Liver (tissue), 9 donors: Measurements from ENCODE around the gene CDC42BPG. TPM values are rescaled to one million over a fixed set of nuclear protein-coding genes. Genes with fewer than 3 reads are reported as not detected.

ENCODE experiments used
- DNase-seq: peaks from one replicate; pipeline ENCODE4 v3.0.0-alpha.2; 2017; ENCODE audit warnings: low spot score
- H3K27ac ChIP-seq, 2 donors: one replicate each; pipeline ENCODE4 v1.7.0; 2013; ENCODE audit warnings: inconsistent platforms in 2 of 2, low read length in 2 of 2, control low read depth in 1 of 2, low read depth in 1 of 2, mild to moderate bottlenecking in 1 of 2
- H3K27me3 ChIP-seq, 4 donors: one replicate each; pipeline versions ENCODE4 v1.6.1 to v1.7.0; 2013; ENCODE audit warnings: low read length in 3 of 4, inconsistent platforms in 1 of 4, mild to moderate bottlenecking in 1 of 4, moderate library complexity in 1 of 4; ENCODE audit not compliant: control insufficient read depth in 4 of 4, insufficient read depth in 4 of 4
- H3K36me3 ChIP-seq, 4 donors: one replicate each; pipeline versions ENCODE4 v1.6.1 to v1.7.0; 2013; ENCODE audit warnings: low read length in 3 of 4, mild to moderate bottlenecking in 3 of 4, low read depth in 1 of 4, moderate library complexity in 1 of 4; ENCODE audit not compliant: control insufficient read depth in 4 of 4, insufficient read depth in 3 of 4
- H3K4me1 ChIP-seq, 4 donors: one replicate each; pipeline versions ENCODE4 v1.6.1 to v1.7.0; 2013; ENCODE audit warnings: low read length in 3 of 4, mild to moderate bottlenecking in 3 of 4, moderate library complexity in 1 of 4; ENCODE audit not compliant: control insufficient read depth in 4 of 4, insufficient read depth in 4 of 4
- H3K4me3 ChIP-seq, 3 donors: one replicate each; pipeline versions ENCODE4 v1.6.1 to v1.7.0; 2013; ENCODE audit warnings: low read length in 3 of 3, control low read depth in 1 of 3, low read depth in 1 of 3, mild to moderate bottlenecking in 1 of 3
- H3K9ac ChIP-seq, 2 donors: one replicate each; pipeline ENCODE4 v1.7.0; 2013; ENCODE audit warnings: low read length in 2 of 2, mild to moderate bottlenecking in 2 of 2, moderate library complexity in 2 of 2, control low read depth in 1 of 2, low read depth in 1 of 2
- H3K9me3 ChIP-seq, 4 donors: one replicate each; pipeline versions ENCODE4 v1.6.1 to v1.7.0; 2013; ENCODE audit warnings: low read length in 3 of 4; ENCODE audit not compliant: control insufficient read depth in 4 of 4
- FOXA1 ChIP-seq: IDR thresholded peaks from 2 replicates; pipeline ENCODE4 v1.6.1; 2016; ENCODE audit warnings: antibody characterized with exemption
- HNF4A ChIP-seq, 2 donors: conservative IDR thresholded peaks; 2 replicates each; pipeline ENCODE4 v1.6.1; 2016; ENCODE audit warnings: antibody characterized with exemption in 2 of 2, mild to moderate bottlenecking in 2 of 2
- JUND ChIP-seq, 2 donors: IDR thresholded peaks; 2 replicates each; pipeline ENCODE4 v1.6.1; 2016; ENCODE audit warnings: antibody characterized with exemption in 2 of 2
- REST ChIP-seq: IDR thresholded peaks from 2 replicates; pipeline ENCODE4 v1.6.1; 2016; ENCODE audit warnings: antibody characterized with exemption, mild to moderate bottlenecking
- RXRA ChIP-seq, 2 donors: IDR thresholded peaks; 2 replicates each; pipeline ENCODE4 v1.6.1; 2017 to 2018; ENCODE audit warnings: antibody characterized with exemption in 2 of 2, mild to moderate bottlenecking in 1 of 2
- TAF1 ChIP-seq: conservative IDR thresholded peaks from 2 replicates; pipeline ENCODE4 v1.6.1; 2016; ENCODE audit warnings: antibody characterized with exemption, mild to moderate bottlenecking
- WGBS: extraction: QIAGEN DNeasy Blood & Tissue Kit; methylation state at CpG from one replicate; pipeline ENCODE4 v1.1.7; 2013; 5-methylcytosine and 5-hydroxymethylcytosine counted together
- polyA plus RNA-seq, 2 donors: library from polyadenylated mRNA; stranded (reverse) in 1 of 2; unstranded in 1 of 2; fragments of 200-250 nt in 1 of 2; fragments of >200 nt in 1 of 2; fragmentation: Nextera tagmentation in 1 of 2; extraction: Ambion mirVana in 1 of 2; gene quantifications; one replicate each; pipeline versions ENCODE4 v1.2.1 to v1.2.3, GENCODE V29; 2013 to 2015
- total RNA-seq, 2 donors: library from RNA; depleted of rRNA; stranded (reverse); fragments of >200 nt; gene quantifications; one replicate each; pipeline ENCODE4 v1.2.3, GENCODE V29; 2014
- TF ChIP-seq, protein P1 (sequence below): fragments of 150-350 bp; IDR thresholded peaks from 2 replicates; pipeline ENCODE4 v1.5.1; 2017; ENCODE audit warnings: improper control_type of control experiment, low read depth, low read length; ENCODE audit not compliant: missing input control
- donor health status: healthy.
- donor health status: healthy.
- donor health status: healthy.
- donor health status: healthy.
- donor health status: healthy.

Gene CDC42BPG
- total and polyA plus RNA-seq, 4 donors: 0.18 to 1.2 (median 0.58) TPM

GRCh38 chr11:64870176-64870892 is 25.9 kb upstream of the CDC42BPG start:
- peaks cover 24 to 66% (median 57%) of the 10 kb centered on the region in 4 donors for H3K4me1 ChIP-seq
- no peak for DNase-seq
- WGBS: 43% methylated on average over 19 of the region's 19 CpGs
- no peaks in the 10 kb centered on the region for H3K27me3 ChIP-seq
- no peaks in the 10 kb centered on the region for H3K9me3 ChIP-seq
- H3K36me3 ChIP-seq: no peaks in the 10 kb centered on the region
- H3K27ac ChIP-seq: peak overlapping the region; percentile 39 to 75
- peak overlapping the region in 1 of 2 donors; percentile 14 for H3K9ac ChIP-seq
- no peak for TF ChIP-seq JUND (IDR thresholded peaks at IDR 0.05)
- no peak for TF ChIP-seq FOXA1
- no peak for TF ChIP-seq RXRA (IDR thresholded peaks at IDR 0.05)
- no peak for TF ChIP-seq TAF1
- TF ChIP-seq, protein P1, sequence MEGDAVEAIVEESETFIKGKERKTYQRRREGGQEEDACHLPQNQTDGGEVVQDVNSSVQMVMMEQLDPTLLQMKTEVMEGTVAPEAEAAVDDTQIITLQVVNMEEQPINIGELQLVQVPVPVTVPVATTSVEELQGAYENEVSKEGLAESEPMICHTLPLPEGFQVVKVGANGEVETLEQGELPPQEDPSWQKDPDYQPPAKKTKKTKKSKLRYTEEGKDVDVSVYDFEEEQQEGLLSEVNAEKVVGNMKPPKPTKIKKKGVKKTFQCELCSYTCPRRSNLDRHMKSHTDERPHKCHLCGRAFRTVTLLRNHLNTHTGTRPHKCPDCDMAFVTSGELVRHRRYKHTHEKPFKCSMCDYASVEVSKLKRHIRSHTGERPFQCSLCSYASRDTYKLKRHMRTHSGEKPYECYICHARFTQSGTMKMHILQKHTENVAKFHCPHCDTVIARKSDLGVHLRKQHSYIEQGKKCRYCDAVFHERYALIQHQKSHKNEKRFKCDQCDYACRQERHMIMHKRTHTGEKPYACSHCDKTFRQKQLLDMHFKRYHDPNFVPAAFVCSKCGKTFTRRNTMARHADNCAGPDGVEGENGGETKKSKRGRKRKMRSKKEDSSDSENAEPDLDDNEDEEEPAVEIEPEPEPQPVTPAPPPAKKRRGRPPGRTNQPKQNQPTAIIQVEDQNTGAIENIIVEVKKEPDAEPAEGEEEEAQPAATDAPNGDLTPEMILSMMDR: no peak
- TF ChIP-seq REST: peak; percentile 31
- TF ChIP-seq HNF4A (conservative IDR thresholded peaks at IDR 0.05): peak; percentile 29 to 35
- no peak overlapping the region for H3K4me3 ChIP-seq

- H3K4me3 ChIP-seq: no peak overlapping the region
- TF ChIP-seq TAF1 (no peak), REST (peak; percentile 50)
- H3K4me1 ChIP-seq: peaks cover 27 to 66% (median 57%) of the 10 kb centered on the region in 4 donors
- H3K9ac ChIP-seq: no peak overlapping the region
- no peaks in the 10 kb centered on the region for H3K9me3 ChIP-seq
- DNase-seq: no peak
- H3K36me3 ChIP-seq: no peaks in the 10 kb centered on the region
- no peaks in the 10 kb centered on the region for H3K27me3 ChIP-seq
- WGBS: 81% methylated on average over 9 of the region's 9 CpGs
- H3K27ac ChIP-seq: peak overlapping the region; percentile 39 to 75
These were observed 25.2 kb upstream of the CDC42BPG start for GRCh38 chr11:64869571-64870175.
